ENCODE data around the gene ERN1. TPM values are rescaled to one million over a fixed set of nuclear protein-coding genes. Genes with fewer than 3 reads are reported as not detected.

ERN1 gene
- total and polyA plus RNA-seq, 10 donors: 3.1 to 65.4 (median 44.1) TPM

- TF ChIP-seq POLR2A (IDR thresholded peaks at IDR 0.05) (no peak), CTCF (IDR thresholded peaks at IDR 0.05 in 8 of 11, conservative IDR thresholded peaks at IDR 0.05 in 3 of 11) (no peak)
- Histone ChIP-seq H3K27ac (no peak overlapping the region), H3K27me3 (replicated peaks in 1 of 7) (no peaks in the 10 kb centered on the region), H3K4me1 (no peaks in the 10 kb centered on the region), H3K36me3 (peaks cover 0 to 87% (median 15%) of the 10 kb centered on the region in 6 donors), H3K4me3 (no peak overlapping the region), H3K9me3 (no peaks in the 10 kb centered on the region)
- WGBS, 5 donors: 88 to 95% (median 90%) methylated on average over 3 to 4 of the region's 4 CpGs
- DNase-seq: no peak
- intact Hi-C loops (cut with DNase I; ENCODE audit: low total_unique reads): no loop called here
These were observed 35.4 kb upstream of the ERN1 start for GRCh38 chr17:64165347-64165746.

GRCh38 chr17:64164596-64165285 lies 34.8 kb upstream of the ERN1 start:
- intact Hi-C loops (cut with DNase I; ENCODE audit: low total_unique reads): no loop called here
- Histone ChIP-seq H3K36me3 (peaks cover 0 to 87% (median 13%) of the 10 kb centered on the region in 6 donors), H3K9me3 (no peaks in the 10 kb centered on the region), H3K27ac (no peak overlapping the region), H3K4me1 (no peaks in the 10 kb centered on the region), H3K4me3 (no peak overlapping the region), H3K27me3 (replicated peaks in 1 of 7) (no peaks in the 10 kb centered on the region)
- TF ChIP-seq CTCF (IDR thresholded peaks at IDR 0.05 in 8 of 11, conservative IDR thresholded peaks at IDR 0.05 in 3 of 11): no peak
- TF ChIP-seq POLR2A (IDR thresholded peaks at IDR 0.05): no peak
- no peak for TF ChIP-seq POLR2AphosphoS5 (IDR thresholded peaks at IDR 0.05)
- no peak for DNase-seq
- WGBS, 5 donors: 85 to 99% (median 96%) methylated on average over 6 of the region's 6 CpGs

- intact Hi-C loops (cut with DNase I; ENCODE audit: low total_unique reads): no loop called here
- TF ChIP-seq CTCF (IDR thresholded peaks at IDR 0.05 in 8 of 11, conservative IDR thresholded peaks at IDR 0.05 in 3 of 11): no peak
- Histone ChIP-seq H3K27me3 (replicated peaks in 1 of 7) (no peaks in the 10 kb centered on the region), H3K4me1 (peaks cover 0 to 7% (median 2%) of the 10 kb centered on the region in 6 donors), H3K9me3 (no peaks in the 10 kb centered on the region), H3K36me3 (peaks cover 0 to 87% (median 11%) of the 10 kb centered on the region in 6 donors), H3K4me3 (no peak overlapping the region), H3K27ac (no peak overlapping the region)
- WGBS, 5 donors: 79 to 83% (median 82%) methylated on average over 6 of the region's 6 CpGs
- DNase-seq: no peak
These were observed 33.5 kb upstream of the ERN1 start for GRCh38 chr17:64163468-64163867.

- no peak overlapping the region for H3K27ac ChIP-seq
- no peak for DNase-seq
- H3K27me3 ChIP-seq (replicated peaks in 1 of 7): no peaks in the 10 kb centered on the region
- 90 to 97% (median 94%) methylated on average over 2 of the region's 2 CpGs for WGBS, 5 donors
- intact Hi-C loops (cut with DNase I; ENCODE audit: low total_unique reads): no loop called here
- H3K36me3 ChIP-seq: peaks cover 0 to 86% (median 11%) of the 10 kb centered on the region in 6 donors
- H3K4me3 ChIP-seq: no peak overlapping the region
- H3K4me1 ChIP-seq: peaks cover 0 to 16% (median 6%) of the 10 kb centered on the region in 6 donors
- H3K9me3 ChIP-seq: no peaks in the 10 kb centered on the region
- TF ChIP-seq CTCF (IDR thresholded peaks at IDR 0.05 in 8 of 11, conservative IDR thresholded peaks at IDR 0.05 in 3 of 11) (no peak), POLR2AphosphoS5 (IDR thresholded peaks at IDR 0.05) (no peak), POLR2A (IDR thresholded peaks at IDR 0.05) (no peak)
These were observed 32.6 kb upstream of the ERN1 start for GRCh38 chr17:64162554-64162953.
